H1 (cell line): ENCODE data around the gene CELSR1. TPM values are rescaled to one million over a fixed set of nuclear protein-coding genes. Genes with fewer than 3 reads are reported as not detected.

Experiments used
- CTCF ChIA-PET: fragments of 300-600 bp; sonication (Branson Sonifier 250); formaldehyde crosslinking; loops from one replicate; lab custom pipeline; 2021; ENCODE audit not compliant: partially characterized antibody; lab: Charles Lee
- POLR2A ChIA-PET: fragments of 300-600 bp; sonication (Branson Sonifier 250); formaldehyde crosslinking; loops from one replicate; lab custom pipeline; 2021; ENCODE audit warnings: inconsistent platforms; ENCODE audit not compliant: partially characterized antibody; lab: Charles Lee
- DNase-seq, 2 experiments: peaks; one replicate each; pipeline versions ENCODE4 v3.0.0 to v3.0.0-alpha.2; 2010 to 2022; ENCODE audit warnings: low spot score in 2 of 2, low read depth in 1 of 2, mixed read lengths in 1 of 2
- FAIRE-seq: peaks from 2 replicates; lab custom pipeline; 2011; peaks lifted over from hg19 to GRCh38; lab: Jason Lieb, UNC
- H2AFZ ChIP-seq: 2 replicates; pipeline ENCODE4 v1.8.1; 2012; ENCODE audit warnings: low read length, inconsistent platforms
- H2AK5ac ChIP-seq: 2 replicates; pipeline ENCODE4 v1.6.1; 2013; ENCODE audit warnings: low read depth, low read length
- H2BK120ac ChIP-seq: replicated peaks from 2 replicates; pipeline ENCODE3; 2013; ENCODE audit warnings: low read depth, low read length, inconsistent platforms
- H2BK12ac ChIP-seq: 2 replicates; pipeline ENCODE4 v1.6.1; 2013; ENCODE audit warnings: low read depth, low read length
- H2BK15ac ChIP-seq: 2 replicates; pipeline ENCODE4 v1.6.1; 2013; ENCODE audit warnings: low read length
- H2BK20ac ChIP-seq: 2 replicates; pipeline ENCODE4 v1.6.1; 2013; ENCODE audit warnings: low read length
- H2BK5ac ChIP-seq: 2 replicates; pipeline ENCODE4 v1.6.1; 2013; ENCODE audit warnings: low read depth, low read length
- H3K14ac ChIP-seq: 2 replicates; pipeline ENCODE4 v1.6.1; 2013; ENCODE audit warnings: inconsistent platforms; ENCODE audit not compliant: insufficient read length
- H3K18ac ChIP-seq: 2 replicates; pipeline ENCODE4 v1.6.1; 2013; ENCODE audit warnings: low read length; ENCODE audit errors: extremely low read depth
- H3K23ac ChIP-seq: 2 replicates; pipeline ENCODE4 v1.6.1; 2013; ENCODE audit warnings: inconsistent platforms; ENCODE audit not compliant: insufficient read length
- H3K23me2 ChIP-seq: 2 replicates; pipeline ENCODE4 v1.6.1; 2013; ENCODE audit warnings: low read depth, low read length
- H3K27ac ChIP-seq: 2 replicates; pipeline ENCODE4 v1.6.1; 2011; ENCODE audit warnings: low read depth, low read length, inconsistent platforms
- H3K27me3 ChIP-seq, 4 experiments: replicated peaks in 1 of 4; 1 replicate in 1 of 4; 2 replicates in 3 of 4; pipeline versions ENCODE4 v1.6.1 to v1.8.1; 2011 to 2013; ENCODE audit warnings: low read length in 3 of 4, mild to moderate bottlenecking in 3 of 4, inconsistent platforms in 2 of 4, mixed read lengths in 2 of 4, moderate library complexity in 1 of 4; ENCODE audit not compliant: control insufficient read depth in 3 of 4, insufficient read depth in 3 of 4; ENCODE audit errors: extremely low read depth in 1 of 4
- H3K36me3 ChIP-seq, 4 experiments: 2 replicates each; pipeline versions ENCODE4 v1.6.1 to v1.8.1; 2011 to 2013; ENCODE audit warnings: mild to moderate bottlenecking in 4 of 4, low read length in 3 of 4, moderate library complexity in 2 of 4, control low read depth in 1 of 4, inconsistent platforms in 1 of 4; ENCODE audit not compliant: insufficient read depth in 4 of 4, control insufficient read depth in 2 of 4
- H3K4ac ChIP-seq: replicated peaks from 2 replicates; pipeline ENCODE3; 2013; ENCODE audit warnings: low read length, low read depth, mixed read lengths, inconsistent platforms; ENCODE audit not compliant: insufficient read length
- H3K4me1 ChIP-seq, 4 experiments: replicated peaks in 1 of 4; 1 replicate in 1 of 4; 2 replicates in 3 of 4; pipeline versions ENCODE4 v1.6.1 to v1.8.1; 2011 to 2013; ENCODE audit warnings: low read length in 3 of 4, inconsistent platforms in 2 of 4, mixed read lengths in 1 of 4; ENCODE audit not compliant: insufficient read depth in 4 of 4, control insufficient read depth in 3 of 4
- H3K4me2 ChIP-seq, 2 experiments: 2 replicates each; pipeline versions ENCODE4 v1.6.1 to v1.8.1; 2011 to 2013; ENCODE audit warnings: low read depth in 2 of 2, low read length in 2 of 2, control low read depth in 1 of 2, inconsistent platforms in 1 of 2, mild to moderate bottlenecking in 1 of 2; ENCODE audit not compliant: insufficient read depth in 1 of 2
- H3K4me3 ChIP-seq, 4 experiments: fragments of 200-600, 300-600 bp in 1 of 4; sonication (generic), shearing (Covaris generic), sonication (Bioruptor Twin) in 1 of 4; 2 replicates each; pipeline versions ENCODE4 v1.5.1 to v1.8.1; 2011 to 2016; ENCODE audit warnings: low read length in 4 of 4, low read depth in 3 of 4, control low read depth in 2 of 4, inconsistent platforms in 2 of 4, mild to moderate bottlenecking in 2 of 4, mixed read lengths in 1 of 4, moderate library complexity in 1 of 4; ENCODE audit not compliant: insufficient read depth in 2 of 4; ENCODE audit errors: extremely low read depth in 1 of 4
- H3K56ac ChIP-seq: replicated peaks from 2 replicates; pipeline ENCODE3; 2013; ENCODE audit warnings: low read depth, mild to moderate bottlenecking, mixed read lengths, low read length, inconsistent platforms; ENCODE audit not compliant: insufficient read length
- H3K79me1 ChIP-seq: 2 replicates; pipeline ENCODE4 v1.6.1; 2013; ENCODE audit warnings: low read depth, low read length, control low read depth
- H3K79me2 ChIP-seq, 2 experiments: 2 replicates each; pipeline versions ENCODE4 v1.6.1 to v1.8.1; 2012 to 2013; ENCODE audit warnings: low read length in 2 of 2, mild to moderate bottlenecking in 2 of 2, inconsistent platforms in 1 of 2; ENCODE audit not compliant: insufficient read depth in 2 of 2, control insufficient read depth in 1 of 2
- H3K9ac ChIP-seq, 4 experiments: replicated peaks in 1 of 4; 1 replicate in 1 of 4; 2 replicates in 3 of 4; pipeline versions ENCODE4 v1.6.1 to v1.8.1; 2011 to 2013; ENCODE audit warnings: low read depth in 3 of 4, low read length in 3 of 4, control low read depth in 2 of 4, mild to moderate bottlenecking in 2 of 4, moderate library complexity in 2 of 4, inconsistent platforms in 1 of 4; ENCODE audit errors: extremely low read depth in 1 of 4
- H3K9me3 ChIP-seq, 2 experiments: 2 replicates each; pipeline versions ENCODE4 v1.6.1 to v1.8.1; 2012 to 2013; ENCODE audit warnings: mild to moderate bottlenecking in 2 of 2, moderate library complexity in 2 of 2, control low read depth in 1 of 2, inconsistent platforms in 1 of 2, low read depth in 1 of 2, low read length in 1 of 2, mixed read lengths in 1 of 2; ENCODE audit not compliant: insufficient read depth in 2 of 2
- H4K20me1 ChIP-seq, 2 experiments: replicated peaks in 1 of 2; 2 replicates each; pipeline versions ENCODE3 to v1.8.1; 2011 to 2013; ENCODE audit warnings: inconsistent platforms in 2 of 2, low read length in 2 of 2, mild to moderate bottlenecking in 1 of 2; ENCODE audit not compliant: insufficient read depth in 2 of 2, control insufficient read depth in 1 of 2
- H4K5ac ChIP-seq: 2 replicates; pipeline ENCODE4 v1.6.1; 2013; ENCODE audit warnings: low read length, low read depth, mixed read lengths, inconsistent platforms; ENCODE audit not compliant: insufficient read length
- H4K8ac ChIP-seq: 2 replicates; pipeline ENCODE4 v1.8.0; 2013; ENCODE audit warnings: mild to moderate bottlenecking, moderate library complexity, low read length, inconsistent platforms; ENCODE audit not compliant: insufficient read depth; ENCODE audit errors: extremely low read depth
- H4K91ac ChIP-seq: replicated peaks from 2 replicates; pipeline ENCODE3; 2013; ENCODE audit warnings: low read length, mixed read lengths, inconsistent platforms; ENCODE audit not compliant: insufficient read length
- BACH1 ChIP-seq: IDR thresholded peaks from 2 replicates; pipeline ENCODE4 v1.6.1; 2012; ENCODE audit warnings: low read length, improper control_type of control experiment
- BCL11A ChIP-seq, 2 experiments: IDR thresholded peaks; one replicate each; pipeline ENCODE4 v1.6.1; 2011; ENCODE audit warnings: low read depth in 2 of 2, low read length in 2 of 2, mild to moderate bottlenecking in 2 of 2
- CREB1 ChIP-seq: IDR thresholded peaks from 2 replicates; pipeline ENCODE4 v1.6.1; 2012; ENCODE audit warnings: inconsistent platforms
- CTCF ChIP-seq, 3 experiments: IDR thresholded peaks; 1 replicate in 2 of 3; 2 replicates in 1 of 3; pipeline versions ENCODE4 v1.5.1 to v1.6.1; 2011; ENCODE audit warnings: low read length in 3 of 3, mild to moderate bottlenecking in 3 of 3, inconsistent platforms in 2 of 3, low read depth in 1 of 3, moderate library complexity in 1 of 3; ENCODE audit not compliant: insufficient read depth in 1 of 3; ENCODE audit errors: control extremely low read depth in 1 of 3
- JUND ChIP-seq: IDR thresholded peaks from 2 replicates; pipeline ENCODE4 v1.6.1; 2011; ENCODE audit warnings: mild to moderate bottlenecking, improper control_type of control experiment, low read length
- KDM4A ChIP-seq: IDR thresholded peaks from one replicate; pipeline ENCODE4 v1.7.1; 2012; ENCODE audit warnings: low read depth, mild to moderate bottlenecking, moderate library complexity, low read length, inconsistent platforms; ENCODE audit not compliant: severe bottlenecking
- POLR2AphosphoS5 ChIP-seq: IDR thresholded peaks from 2 replicates; pipeline ENCODE4 v1.6.1; 2011; ENCODE audit warnings: low read depth, low read length
- RBBP5 ChIP-seq: IDR thresholded peaks from 2 replicates; pipeline ENCODE4 v1.7.1; 2012; ENCODE audit warnings: low read depth, mild to moderate bottlenecking, inconsistent platforms, low read length, moderate library complexity, borderline replicate concordance
- RFX5 ChIP-seq: IDR thresholded peaks from 2 replicates; pipeline ENCODE4 v1.6.1; 2011; ENCODE audit warnings: low read depth, low read length, improper control_type of control experiment, borderline replicate concordance
- SIX5 ChIP-seq: IDR thresholded peaks from 2 replicates; pipeline ENCODE4 v1.6.1; 2011; ENCODE audit warnings: mild to moderate bottlenecking, low read depth, low read length
- ZNF274 ChIP-seq: IDR thresholded peaks from 2 replicates; pipeline ENCODE4 v1.7.0; 2012; ENCODE audit warnings: low read length, borderline replicate concordance; ENCODE audit errors: extremely low read depth
- WGBS, 2 experiments: shearing (Covaris generic) in 1 of 2; methylation state at CpG; one replicate each; pipeline versions ENCODE4 v1.1.6 to v1.1.7; 2013 to 2015; ENCODE audit warnings: low lambda C conversion rate in 2 of 2, mixed read lengths in 2 of 2, inconsistent platforms in 1 of 2, low coverage in 1 of 2, missing lambda C conversion rate in 1 of 2; ENCODE audit not compliant: insufficient replicate concordance in 2 of 2, insufficient coverage in 1 of 2, insufficient read length in 1 of 2; ENCODE audit errors: extremely low coverage in 1 of 2, missing lambda C conversion rate in 1 of 2; 5-methylcytosine and 5-hydroxymethylcytosine counted together
- polyA plus RNA-seq, 7 experiments: library from polyadenylated mRNA; depleted of rRNA in 3 of 7; stranded (reverse) in 5 of 7; unstranded in 2 of 7; fragments of >200 nt in 5 of 7; fragments of 200-250 nt in 2 of 7; gene quantifications; 1 replicate in 5 of 7; 2 replicates in 1 of 7; 4 replicates in 1 of 7; pipeline versions ENCODE4 v1.2.1 to v1.2.3, GENCODE V29; 2011 to 2013; ENCODE audit warnings: missing spikeins in 2 of 7, mixed read lengths in 2 of 7
- total RNA-seq: library from RNA; stranded (reverse); fragmentation: NEBNext Ultra II Directional; extraction: Animal tissue kit (Norgen Biotek cat#: 25700); gene quantifications from 2 replicates; pipeline ENCODE4 v1.2.1, GENCODE V29; 2021

Gene CELSR1
- total and polyA plus RNA-seq, 2 of the 8 experiments (the other 6 are each of a cell fraction or from before 2014, with no cell fraction given), result 9.0 to 12.4 TPM

- Histone ChIP-seq H3K36me3 (peaks cover 18 to 67% (median 55%) of the 10 kb centered on the region in 4 experiments; a peak in 7 of 8 replicates), H3K4me1 (no peaks in the 10 kb centered on the region), H2BK12ac (no peak overlapping the region), H4K91ac (no peak overlapping the region), H3K27me3 (no peaks in the 10 kb centered on the region), H3K4ac (no peak overlapping the region), H3K18ac (no peak overlapping the region), H3K14ac (no peak overlapping the region), H4K20me1 (peaks cover 17 to 31% of the 10 kb centered on the region in 2 experiments), H2AFZ (no peak overlapping the region), H4K5ac (no peak overlapping the region), H3K9me3 (no peaks in the 10 kb centered on the region), H3K56ac (no peak overlapping the region), H3K27ac (no peak overlapping the region), H3K79me2 (no peaks in the 10 kb centered on the region), H2BK15ac (no peak overlapping the region), H4K8ac (no peak overlapping the region), H2BK5ac (no peak overlapping the region; the same call in 1 of the 2 replicates), H3K23me2 (no peaks in the 10 kb centered on the region), H2AK5ac (no peak overlapping the region), H2BK20ac (no peak overlapping the region), H3K79me1 (peaks cover 7% of the 10 kb centered on the region; the same call in 1 of the 2 replicates), H3K9ac (no peak overlapping the region), H2BK120ac (no peak overlapping the region), H3K4me3 (no peak overlapping the region), H3K4me2 (no peak overlapping the region), H3K23ac (no peak overlapping the region)
- ChIA-PET CTCF (interaction anchor here (0.6 to 5.8 kb wide), 4 partner anchors 22 to 210 kb away, joined by 3 to 60 read pairs (median 3); partner anchors contain the start of gene CELSR1), POLR2A (interaction anchor here (1.0 to 2.3 kb wide), 4 partner anchors 9 to 17 kb away, joined by 3 to 9 read pairs (median 4); partner anchors contain the start of gene TRMU)
- 94% methylated on average over 20 of the region's 20 CpGs; no CpG with 5 or more reads in 1 of the 2 experiments for WGBS, 2 experiments
- FAIRE-seq (no peak), DNase-seq (no peak)
- no peak for TF ChIP-seq CTCF (IDR thresholded peaks at IDR 0.05; ENCODE audit: control extremely low read depth in 1 of 3, insufficient read depth in 1 of 3, low read depth in 1 of 3, low read length in 3 of 3)
- no peak for TF ChIP-seq POLR2AphosphoS5
- no peak for TF ChIP-seq RBBP5
- TF ChIP-seq JUND, result no peak
- no peak for TF ChIP-seq SIX5
- no peak for TF ChIP-seq KDM4A
- no peak for TF ChIP-seq BACH1
- no peak for TF ChIP-seq BCL11A (IDR thresholded peaks at IDR 0.05; ENCODE audit: low read depth in 2 of 2, low read length in 2 of 2)
- TF ChIP-seq CREB1, result no peak
- TF ChIP-seq RFX5, result no peak
- no peak for TF ChIP-seq ZNF274
Measured at GRCh38 chr22:46352691-46353386, 184.6 kb downstream of the CELSR1 start.
